ENCODE results near the gene PCDH17.

Gene PCDH17

GRCh38 chr13:57634839-57635165, 3.3 kb downstream of the PCDH17 start:
- TF ChIP-seq CTCF (IDR thresholded peaks at IDR 0.05; ENCODE audit: poor library complexity, severe bottlenecking), result no peak
- H3K36me3 ChIP-seq (ENCODE audit: low read depth), result no peaks in the 10 kb centered on the region
- no peak overlapping the region for H3K4me3 ChIP-seq (ENCODE audit: severe bottlenecking)
- no peaks in the 10 kb centered on the region for H3K4me1 ChIP-seq (ENCODE audit: insufficient read depth, poor library complexity, severe bottlenecking)
- H3K9me3 ChIP-seq (ENCODE audit: severe bottlenecking), result peaks cover 5% of the 10 kb centered on the region
- H3K27ac ChIP-seq (ENCODE audit: poor library complexity, severe bottlenecking), result no peak overlapping the region
- no peak for ATAC-seq (ENCODE audit: low read depth)
- peaks cover 70% of the 10 kb centered on the region for H3K27me3 ChIP-seq (ENCODE audit: insufficient read depth, poor library complexity, severe bottlenecking)
- DNase-seq (ENCODE audit: low spot score), result peak; percentile 35

DNA sequence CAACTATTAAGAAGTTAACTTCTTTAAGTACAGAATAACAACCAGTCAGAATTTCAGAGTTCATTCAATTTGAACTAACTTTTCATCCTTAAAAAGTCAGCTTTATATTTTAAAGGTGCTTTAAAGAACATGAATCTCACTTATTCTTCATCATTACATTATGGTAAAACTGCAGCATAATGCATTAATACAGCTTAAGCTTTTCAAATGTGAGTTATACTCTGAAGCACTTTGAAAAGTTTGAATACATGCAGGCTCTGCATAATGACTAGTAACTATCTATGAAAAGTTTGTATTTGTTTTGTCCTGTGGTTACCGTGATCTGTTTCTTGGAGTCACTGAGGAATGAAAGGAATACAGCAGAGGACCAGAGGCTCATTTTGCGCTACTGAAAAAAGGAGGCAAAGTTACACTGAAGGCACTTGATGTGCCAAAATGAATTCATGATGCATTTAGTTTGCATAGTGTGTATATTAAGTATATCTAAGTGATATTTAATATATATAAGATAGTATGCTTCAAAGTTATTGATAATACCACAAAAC, 4.1 kb downstream of the PCDH17 start:
- H3K4me1 ChIP-seq (ENCODE audit: insufficient read depth, poor library complexity, severe bottlenecking), result no peaks in the 10 kb centered on the region
- H3K27me3 ChIP-seq (ENCODE audit: insufficient read depth, poor library complexity, severe bottlenecking), result peaks cover 64% of the 10 kb centered on the region
- no peak overlapping the region for H3K4me3 ChIP-seq (ENCODE audit: severe bottlenecking)
- DNase-seq (ENCODE audit: low spot score), result no peak
- ATAC-seq (ENCODE audit: low read depth), result no peak
- H3K36me3 ChIP-seq (ENCODE audit: low read depth), result no peaks in the 10 kb centered on the region
- no peak for TF ChIP-seq CTCF (IDR thresholded peaks at IDR 0.05; ENCODE audit: poor library complexity, severe bottlenecking)
- H3K9me3 ChIP-seq (ENCODE audit: severe bottlenecking), result peaks cover 5% of the 10 kb centered on the region
- no peak overlapping the region for H3K27ac ChIP-seq (ENCODE audit: poor library complexity, severe bottlenecking)

GRCh38 chr13:57636816-57637215, 5.3 kb downstream of the PCDH17 start:
- H3K36me3 ChIP-seq (ENCODE audit: low read depth), result no peaks in the 10 kb centered on the region
- H3K9me3 ChIP-seq (ENCODE audit: severe bottlenecking), result peaks cover 5% of the 10 kb centered on the region
- no peak for TF ChIP-seq CTCF (IDR thresholded peaks at IDR 0.05; ENCODE audit: poor library complexity, severe bottlenecking)
- H3K27me3 ChIP-seq (ENCODE audit: insufficient read depth, poor library complexity, severe bottlenecking), result peaks cover 54% of the 10 kb centered on the region
- ATAC-seq (ENCODE audit: low read depth) (no peak), DNase-seq (ENCODE audit: low spot score) (no peak)
- H3K4me1 ChIP-seq (ENCODE audit: insufficient read depth, poor library complexity, severe bottlenecking), result no peaks in the 10 kb centered on the region
- H3K4me3 ChIP-seq (ENCODE audit: severe bottlenecking), result no peak overlapping the region
- no peak overlapping the region for H3K27ac ChIP-seq (ENCODE audit: poor library complexity, severe bottlenecking)

GRCh38 chr13:57637515-57637914, 6.0 kb downstream of the PCDH17 start:
- Histone ChIP-seq H3K36me3 (ENCODE audit: low read depth) (no peaks in the 10 kb centered on the region), H3K9me3 (ENCODE audit: severe bottlenecking) (peaks cover 4% of the 10 kb centered on the region), H3K27ac (ENCODE audit: poor library complexity, severe bottlenecking) (no peak overlapping the region), H3K4me1 (ENCODE audit: insufficient read depth, poor library complexity, severe bottlenecking) (no peaks in the 10 kb centered on the region), H3K4me3 (ENCODE audit: severe bottlenecking) (no peak overlapping the region), H3K27me3 (ENCODE audit: insufficient read depth, poor library complexity, severe bottlenecking) (peaks cover 53% of the 10 kb centered on the region)
- ATAC-seq (ENCODE audit: low read depth), result no peak
- no peak for TF ChIP-seq CTCF (IDR thresholded peaks at IDR 0.05; ENCODE audit: poor library complexity, severe bottlenecking)
- DNase-seq (ENCODE audit: low spot score), result no peak

- Histone ChIP-seq H3K27me3 (ENCODE audit: insufficient read depth, poor library complexity, severe bottlenecking) (peaks cover 50% of the 10 kb centered on the region), H3K9me3 (ENCODE audit: severe bottlenecking) (no peaks in the 10 kb centered on the region), H3K4me3 (ENCODE audit: severe bottlenecking) (no peak overlapping the region), H3K4me1 (ENCODE audit: insufficient read depth, poor library complexity, severe bottlenecking) (no peaks in the 10 kb centered on the region), H3K27ac (ENCODE audit: poor library complexity, severe bottlenecking) (no peak overlapping the region), H3K36me3 (ENCODE audit: low read depth) (no peaks in the 10 kb centered on the region)
- ATAC-seq (ENCODE audit: low read depth) (no peak), DNase-seq (ENCODE audit: low spot score) (no peak)
- no peak for TF ChIP-seq CTCF (IDR thresholded peaks at IDR 0.05; ENCODE audit: poor library complexity, severe bottlenecking)
Observed at GRCh38 chr13:57638186-57638890, 6.8 kb downstream of the PCDH17 start.

Measured in RWPE2 (cell line).